Activated naive CD4-positive, alpha-beta T cell treated with Interleukin-2 at 50 U/mL for 16 hours (primary cell): ENCODE measurements around the gene DNASE1L3.

Experiments used
- DNase-seq: peaks from one replicate; pipeline ENCODE4 v3.0.0-alpha.2; 2020

DNASE1L3 gene

DNA sequence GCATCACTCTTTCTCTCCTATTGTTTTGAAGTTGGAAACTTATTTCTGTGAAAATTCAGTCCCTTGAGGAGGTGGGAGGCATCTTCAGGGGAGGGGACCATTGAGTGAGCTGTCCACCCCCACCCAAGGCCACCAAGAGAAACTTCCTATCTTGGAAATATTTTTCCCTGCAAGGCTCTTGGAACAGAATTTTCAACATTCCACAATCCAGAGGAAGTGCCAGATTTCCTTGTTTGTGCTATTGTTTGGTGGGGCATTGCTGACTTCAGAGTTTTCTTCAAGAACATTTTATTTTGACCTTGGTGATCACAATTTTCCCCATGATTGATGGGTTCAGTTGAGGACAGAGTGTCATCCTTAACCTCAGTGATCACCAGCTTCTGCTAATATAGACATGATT lies 12.0 kb downstream of the DNASE1L3 start:
- no peak for DNase-seq

DNA sequence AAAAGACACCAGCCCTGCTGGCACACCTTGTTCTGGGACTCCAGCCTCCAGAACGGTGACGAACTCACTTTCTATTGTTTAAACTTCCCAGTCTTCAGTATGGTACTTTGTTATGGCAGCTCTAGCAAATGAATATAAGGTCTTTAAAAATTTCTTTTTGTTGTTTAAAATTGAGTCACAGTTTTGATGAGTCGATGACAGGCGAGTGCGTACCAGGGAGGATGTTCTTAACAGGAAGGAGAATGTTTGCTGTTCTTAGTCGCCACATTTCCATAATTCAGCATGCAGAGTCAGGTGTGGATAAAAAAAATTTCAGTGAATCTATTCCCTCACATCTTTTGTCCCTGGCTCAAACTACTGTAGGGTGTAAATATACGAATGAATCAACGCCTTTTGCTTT lies 12.4 kb downstream of the DNASE1L3 start:
- DNase-seq: no peak

DNA sequence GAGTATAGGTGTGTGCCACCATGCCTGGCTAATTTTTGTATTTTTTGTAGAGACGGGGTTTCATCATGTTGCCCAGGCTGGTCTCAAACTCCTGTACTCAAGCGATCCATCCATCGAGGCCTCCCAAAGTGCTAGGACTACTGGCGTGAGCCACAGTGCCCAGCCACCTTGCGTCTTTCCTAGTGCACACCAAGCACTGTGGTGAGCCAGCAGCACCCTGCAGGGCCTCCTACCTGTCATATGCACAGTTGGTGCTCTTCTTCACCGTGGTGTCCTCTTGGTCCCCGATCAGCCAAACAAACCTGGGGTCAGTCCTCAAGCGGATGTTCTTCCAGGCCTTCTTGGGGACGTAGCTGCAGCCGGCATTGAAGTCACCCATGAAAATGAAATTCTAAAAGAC lies 13.2 kb downstream of the DNASE1L3 start:
- DNase-seq: no peak

DNA sequence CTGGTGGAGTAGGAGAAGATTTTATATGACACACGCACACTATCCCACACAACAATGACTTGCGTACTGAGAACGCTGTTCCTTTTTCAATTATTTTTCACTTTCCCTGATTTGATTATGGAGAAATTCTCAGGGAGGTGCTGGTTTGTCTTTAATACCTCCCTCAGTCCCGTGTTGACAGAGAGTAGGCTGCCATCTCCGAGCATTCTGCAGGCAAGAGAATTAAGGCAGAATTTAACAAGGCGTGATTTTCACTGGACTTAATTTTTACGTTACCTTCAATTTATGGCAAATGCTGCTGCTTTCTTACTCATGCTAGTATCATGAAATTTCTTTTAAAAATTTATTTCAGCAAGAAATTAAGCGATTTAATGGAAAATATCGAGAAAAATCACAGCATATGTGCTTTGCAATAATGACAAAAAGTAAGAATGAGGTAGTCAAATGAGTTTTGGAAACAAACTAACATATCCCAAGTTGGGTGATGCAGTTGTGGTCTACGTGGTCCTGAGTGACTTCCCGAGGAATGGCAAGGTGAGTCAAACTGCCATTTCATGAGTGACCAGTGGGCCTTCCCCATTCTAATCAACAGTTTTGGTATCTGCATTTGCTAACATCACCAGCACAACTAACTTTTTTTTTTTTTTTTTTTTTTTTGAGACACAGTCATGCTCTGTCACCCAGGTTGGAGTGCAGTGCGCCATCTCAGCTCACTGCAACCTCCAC lies 16.9 kb downstream of the DNASE1L3 start:
- DNase-seq: no peak

DNA sequence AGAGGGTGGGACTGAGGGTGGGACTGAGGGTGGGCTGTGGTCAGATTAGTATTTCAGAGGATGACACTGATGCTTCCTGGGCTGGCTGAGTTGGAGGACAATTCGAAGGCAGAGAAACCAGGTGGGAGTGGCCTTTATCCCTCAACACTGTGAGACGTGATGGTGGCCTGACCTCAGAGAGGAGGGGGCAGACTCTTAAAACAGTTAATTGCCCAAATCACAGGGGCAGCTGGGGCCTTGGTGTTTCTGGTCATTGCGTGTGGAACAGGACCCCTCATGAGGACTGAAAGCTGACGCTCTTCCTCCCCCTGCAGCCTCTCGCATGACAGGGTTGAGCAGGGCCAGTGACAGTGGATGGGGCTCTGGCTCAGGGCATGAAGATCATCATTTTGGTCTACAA lies 18.7 kb downstream of the DNASE1L3 start:
- no peak for DNase-seq

DNA sequence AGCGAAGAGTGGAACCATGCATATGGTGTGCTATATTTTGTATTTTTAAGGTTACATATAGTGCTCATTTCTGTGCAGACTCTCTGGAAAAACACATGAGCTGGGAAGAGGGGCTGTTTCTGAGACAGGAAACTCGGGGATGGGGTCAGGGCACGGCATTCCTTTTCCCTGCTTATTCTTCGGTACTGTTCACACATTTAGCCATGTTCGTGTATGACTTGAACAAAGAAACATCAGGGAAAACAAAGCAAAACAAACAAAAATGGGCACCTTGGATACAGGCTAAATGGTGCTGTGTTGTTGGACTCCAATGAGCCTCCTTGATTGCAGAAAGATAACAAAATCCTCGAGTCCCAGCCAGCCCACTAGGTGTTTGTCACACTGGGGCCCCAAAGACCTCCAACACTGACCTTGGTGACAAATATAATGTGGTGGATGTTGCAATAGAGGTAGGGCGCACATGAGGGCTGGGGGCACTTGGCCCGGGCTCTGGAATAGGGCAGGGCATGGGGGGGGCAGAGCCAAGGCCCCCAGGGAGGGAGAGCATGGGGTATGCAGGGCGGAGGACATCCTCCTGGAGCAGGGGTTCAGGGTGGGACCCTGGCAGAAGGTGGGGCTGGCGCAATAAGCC lies 19.3 kb downstream of the DNASE1L3 start:
- DNase-seq: no peak

DNA sequence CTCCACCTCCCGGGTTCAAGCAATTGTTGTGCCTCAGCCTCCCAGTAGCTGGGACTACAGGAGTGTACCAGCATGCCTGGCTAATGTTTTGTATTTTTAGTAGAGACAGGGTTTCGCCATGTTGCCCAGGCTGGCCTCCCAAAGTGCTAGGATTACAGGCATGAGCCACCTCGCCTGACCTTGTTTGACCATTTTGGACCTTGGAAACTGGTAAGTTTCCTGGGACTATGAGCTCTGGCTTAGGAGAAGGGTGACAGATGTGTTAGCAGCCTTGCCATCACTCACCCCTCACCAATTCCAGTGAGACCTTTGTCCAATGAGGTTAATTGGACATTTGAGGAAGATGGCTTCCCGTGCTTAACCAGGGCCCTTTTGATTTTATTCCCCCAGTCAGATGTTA lies 19.9 kb downstream of the DNASE1L3 start:
- no peak for DNase-seq

DNA sequence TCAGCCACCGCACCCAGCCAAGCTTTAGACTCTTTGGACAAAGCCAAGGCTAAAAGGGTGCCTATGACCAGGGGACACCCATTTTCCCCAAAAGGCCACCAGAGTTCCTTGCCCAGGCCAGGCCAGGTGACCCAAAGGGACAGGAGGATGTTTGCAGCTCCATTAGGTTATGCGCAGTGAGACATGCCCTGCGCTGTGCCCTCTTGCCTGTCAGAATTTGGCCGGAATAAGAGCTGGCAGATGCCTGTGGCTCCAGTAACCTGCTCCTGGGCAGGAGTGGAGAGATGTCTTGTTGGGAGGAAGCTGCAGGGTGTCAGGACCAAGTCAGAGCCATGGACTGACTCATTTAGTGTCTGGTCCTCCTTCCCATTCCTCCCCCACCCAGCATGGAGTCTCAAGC lies 20.5 kb downstream of the DNASE1L3 start:
- no peak for DNase-seq

DNA sequence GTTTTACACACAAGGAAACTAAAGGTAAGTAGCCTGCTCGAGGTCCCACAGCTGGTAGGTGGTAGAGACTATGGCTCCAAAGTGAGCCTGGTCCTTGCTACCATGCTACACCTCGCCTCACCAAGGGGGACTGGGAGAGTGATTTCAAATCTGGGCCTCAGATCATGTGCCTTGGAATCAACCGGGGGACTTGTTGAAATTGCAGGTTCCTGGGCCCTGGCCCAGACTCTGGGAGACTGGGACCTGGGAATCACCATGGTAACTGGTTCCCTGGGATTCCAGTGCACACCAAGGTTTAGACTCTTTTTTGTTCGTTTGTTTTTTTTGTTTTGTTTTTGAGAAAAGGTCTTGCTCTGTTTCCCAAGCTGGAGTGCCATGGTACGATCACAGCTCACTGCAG lies 21.1 kb downstream of the DNASE1L3 start:
- no peak for DNase-seq

DNA sequence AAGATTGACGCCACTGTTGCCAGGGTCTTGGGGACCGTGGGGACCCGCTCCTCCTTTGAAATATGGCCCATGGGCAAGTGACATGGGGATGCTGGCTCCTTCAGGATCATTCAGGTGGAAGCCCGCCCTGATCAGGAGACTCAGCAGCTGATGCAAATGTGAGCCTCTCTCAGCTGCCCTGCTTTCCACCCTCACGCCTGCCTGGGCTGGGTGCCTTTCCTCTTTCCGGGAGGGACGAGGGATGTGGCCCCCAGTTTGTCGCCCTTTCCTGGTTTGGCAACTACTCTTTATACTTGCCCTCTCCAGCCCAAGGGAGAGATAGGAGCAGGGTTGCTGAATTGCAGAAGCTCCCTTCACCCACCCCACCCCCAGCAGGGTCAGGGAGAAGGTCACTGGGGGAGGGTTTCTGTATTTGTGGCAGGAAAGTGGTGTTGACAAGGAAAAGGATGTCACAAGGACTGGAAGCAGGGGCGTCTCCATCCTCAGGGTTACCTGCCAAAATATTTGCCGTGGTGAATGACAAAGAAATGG lies 21.8 kb downstream of the DNASE1L3 start:
- DNase-seq: no peak

DNA sequence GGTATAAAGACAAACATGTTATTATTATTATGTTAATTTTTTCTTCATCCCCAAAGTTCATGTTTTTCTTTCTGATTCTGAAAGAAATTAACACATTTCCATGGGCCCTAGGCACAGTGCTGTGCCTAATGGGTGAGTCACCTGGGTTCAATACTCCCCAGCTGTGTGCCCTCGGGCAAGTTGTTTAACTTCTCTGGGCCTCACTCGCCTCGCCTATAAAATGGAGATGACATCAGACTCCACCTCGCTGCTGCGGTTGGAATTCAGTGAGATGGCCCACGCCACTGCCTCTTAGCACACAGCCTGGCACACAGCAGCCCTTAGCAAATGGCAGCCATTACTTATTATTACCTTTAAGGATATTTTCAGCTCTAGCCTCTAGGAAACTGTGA lies 22.6 kb downstream of the DNASE1L3 start:
- no peak for DNase-seq

DNA sequence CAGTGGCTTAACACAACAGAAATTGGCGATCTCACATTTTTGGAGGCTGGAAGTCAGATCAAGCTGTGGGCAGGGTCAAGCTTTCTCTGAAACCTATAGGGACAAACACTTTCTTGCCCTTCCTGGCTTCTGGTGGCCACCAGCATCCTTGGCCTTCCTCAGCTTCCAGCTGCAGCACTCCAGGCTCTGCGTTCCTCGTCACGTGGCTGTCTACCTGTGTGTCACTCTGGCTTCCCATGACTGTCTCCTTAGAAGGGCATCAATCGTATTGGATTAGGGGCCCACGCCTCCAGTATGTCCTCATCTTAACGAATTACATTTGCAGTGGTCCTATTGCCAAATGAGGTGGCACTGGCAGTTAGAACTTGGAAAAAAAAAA lies 25.8 kb downstream of the DNASE1L3 start:
- DNase-seq: no peak

DNA sequence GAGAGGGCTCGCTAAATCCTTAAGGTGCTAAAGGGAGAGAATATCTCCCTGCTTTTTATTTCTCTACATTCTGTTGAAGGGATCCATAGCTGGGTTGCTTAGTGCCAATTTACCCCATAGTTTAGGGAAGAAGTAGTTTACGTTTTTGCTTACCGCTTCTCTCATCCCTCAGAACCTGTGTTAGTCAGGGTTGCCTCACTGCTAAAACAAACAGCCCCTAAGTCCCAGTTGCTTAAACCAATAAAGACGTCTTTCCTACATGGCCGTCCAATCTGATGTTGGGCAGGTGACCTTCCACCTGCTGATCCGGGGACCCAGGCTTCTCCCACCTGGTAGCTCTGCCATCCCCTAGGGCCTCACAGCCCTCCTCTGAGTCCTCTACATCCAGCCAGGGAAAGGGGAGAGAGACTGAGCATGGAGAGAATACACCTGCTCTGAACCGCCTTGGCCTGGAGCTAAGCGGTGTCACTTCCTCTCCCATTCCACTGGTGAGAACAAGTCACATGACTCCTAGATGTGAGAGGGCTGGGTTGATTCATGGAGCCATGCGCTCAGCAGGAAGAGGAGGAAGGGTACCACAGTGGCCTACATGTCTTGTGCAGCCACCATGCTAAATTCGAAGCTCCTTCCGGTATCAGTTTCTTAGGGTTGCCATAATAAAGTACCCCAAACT lies 26.3 kb downstream of the DNASE1L3 start:
- no peak for DNase-seq

DNA sequence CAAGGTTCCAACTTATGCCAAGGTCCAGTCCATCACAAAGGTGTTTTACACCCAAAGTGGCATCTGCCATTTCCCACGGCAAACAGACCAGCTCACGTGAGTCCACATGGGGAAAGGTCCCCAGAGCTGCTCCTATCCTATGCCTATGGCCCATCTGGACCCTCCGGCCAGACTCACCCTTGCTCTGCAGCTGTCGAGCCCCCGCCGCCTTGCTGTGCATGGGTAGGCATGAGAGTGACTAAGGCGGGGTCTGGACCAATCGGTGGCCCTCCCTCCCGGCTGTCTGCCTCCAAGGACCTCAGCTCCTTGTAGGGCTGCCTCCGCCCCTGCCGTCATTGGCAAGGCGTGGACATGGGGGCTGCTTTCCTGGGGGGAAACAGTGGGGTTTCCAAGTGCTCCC lies 26.9 kb downstream of the DNASE1L3 start:
- DNase-seq: no peak

DNA sequence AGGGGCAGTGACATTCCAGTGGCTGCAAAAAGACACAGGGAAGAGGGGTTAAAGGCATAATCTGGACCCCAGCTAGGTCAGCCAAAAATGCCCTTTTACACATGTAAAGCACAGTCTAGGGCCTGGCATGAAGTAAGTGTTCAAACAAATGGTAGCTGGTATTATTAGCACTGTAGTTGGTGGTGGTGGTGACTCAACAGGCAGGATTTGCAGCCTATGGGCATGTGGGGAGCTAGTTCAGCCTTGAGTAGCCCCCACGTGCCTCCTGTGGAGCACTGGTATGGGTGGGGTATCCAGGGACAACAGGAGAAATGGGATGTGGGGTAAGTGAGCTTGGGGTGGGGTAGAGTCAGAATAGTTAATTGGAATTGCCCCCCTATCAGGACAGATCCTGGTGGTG lies 27.6 kb downstream of the DNASE1L3 start:
- no peak for DNase-seq

DNA sequence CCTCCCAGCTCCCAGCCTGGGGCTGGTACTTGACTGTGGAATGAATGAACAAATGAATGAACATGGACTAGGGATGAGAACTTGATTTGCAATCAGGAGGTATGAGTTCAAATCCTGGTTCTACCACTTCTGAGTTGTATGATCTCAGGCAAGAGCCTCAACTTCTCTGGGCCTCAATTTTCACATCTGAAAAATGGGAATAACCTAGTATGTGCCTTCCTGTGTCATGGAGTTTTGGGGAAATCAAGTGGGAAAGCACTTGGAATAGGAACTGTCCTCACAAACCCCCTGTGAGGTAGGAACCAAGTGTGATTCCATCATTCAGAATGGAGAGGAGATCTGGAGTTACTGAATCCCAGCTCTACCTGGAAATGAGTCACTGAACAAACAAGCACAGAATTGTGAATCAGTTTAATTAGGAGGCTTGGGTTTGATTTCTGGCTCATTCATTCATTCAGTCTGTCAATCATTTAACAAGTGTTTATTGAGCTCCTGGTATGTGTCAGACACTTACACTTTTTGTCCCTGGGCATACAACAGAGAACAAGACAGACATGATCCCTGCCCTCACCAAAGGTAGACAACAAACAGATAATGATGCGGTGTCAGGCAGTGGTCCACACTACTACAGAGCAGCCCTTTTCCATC lies 29.7 kb downstream of the DNASE1L3 start:
- no peak for DNase-seq

DNA sequence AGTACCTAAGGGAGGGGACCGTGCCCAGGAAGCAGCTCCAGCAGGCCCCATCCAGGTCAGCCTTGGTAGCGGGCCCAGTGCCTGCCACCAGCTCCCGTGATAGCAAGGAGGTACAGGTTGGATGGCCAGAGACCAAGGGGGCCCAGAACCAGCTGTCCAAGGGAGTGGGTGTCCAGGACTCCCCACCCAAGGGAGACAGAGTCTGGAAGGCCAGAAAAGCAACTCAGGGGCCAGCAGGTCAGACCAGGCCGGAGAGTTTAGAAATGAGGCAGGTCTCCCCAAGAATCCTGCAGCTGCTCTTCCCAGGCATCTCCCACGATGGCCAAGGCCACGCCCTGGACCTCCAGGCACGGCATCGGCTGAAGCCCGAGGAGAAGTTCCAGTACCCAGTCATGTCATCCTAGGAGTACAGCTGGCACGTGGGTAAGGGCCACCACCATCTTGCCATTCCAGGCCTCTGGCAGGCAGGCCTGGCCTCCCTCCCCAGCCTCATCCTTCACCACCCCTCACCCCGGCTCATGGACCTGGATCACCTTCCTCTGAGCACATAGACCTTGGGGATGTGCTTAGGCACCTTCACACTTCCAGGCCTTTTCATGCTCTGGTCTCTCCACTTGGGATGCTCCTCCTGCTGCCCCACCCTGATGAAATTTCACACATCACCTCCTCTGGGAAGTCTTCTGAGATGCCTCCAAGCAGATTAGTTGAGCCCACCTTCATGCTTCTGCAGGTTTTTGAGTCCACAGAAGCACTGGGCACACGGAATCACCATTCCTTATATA lies 30.5 kb downstream of the DNASE1L3 start:
- no peak for DNase-seq

DNA sequence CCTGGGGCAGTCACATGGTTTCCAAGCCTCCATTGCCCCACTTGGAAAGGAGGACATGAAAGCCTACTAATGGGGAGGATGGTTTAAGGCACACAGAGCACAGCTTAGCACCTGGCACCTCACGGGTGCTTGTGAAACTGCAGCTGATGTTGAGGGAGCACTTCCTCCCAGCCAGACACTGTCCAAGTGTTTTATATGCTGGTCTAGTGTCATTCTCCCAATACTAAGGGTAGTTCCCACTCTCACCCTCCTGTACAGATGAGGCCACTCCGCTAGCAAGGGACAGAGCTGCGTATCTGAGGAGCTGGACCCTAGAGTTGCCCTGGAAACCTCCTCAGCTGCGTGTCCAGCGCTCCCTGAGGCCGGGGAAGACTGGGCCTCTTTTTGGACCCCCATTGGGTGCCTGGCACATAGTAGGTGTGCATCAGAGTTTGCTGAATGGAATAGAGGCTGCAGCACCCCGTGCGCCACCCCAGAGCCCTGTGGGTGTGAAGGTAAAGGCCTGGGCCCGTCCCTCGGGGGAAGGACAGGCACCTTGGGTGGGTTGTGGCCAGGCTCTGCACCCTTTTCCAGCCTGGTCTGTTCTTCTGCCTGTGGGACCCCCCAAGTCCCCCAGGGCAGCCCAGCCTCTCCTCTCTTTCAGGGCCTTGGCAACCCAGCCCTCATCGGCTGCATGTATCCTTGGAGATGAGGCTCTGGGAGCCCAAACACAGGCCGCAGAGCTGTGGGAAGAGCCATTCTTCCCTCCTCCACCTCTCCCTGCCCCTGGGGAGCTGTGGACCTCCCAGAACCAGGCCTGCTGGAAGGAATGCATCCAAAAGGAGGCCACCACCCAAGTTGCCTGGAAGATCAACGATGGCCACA lies 31.3 kb downstream of the DNASE1L3 start:
- DNase-seq: no peak

DNA sequence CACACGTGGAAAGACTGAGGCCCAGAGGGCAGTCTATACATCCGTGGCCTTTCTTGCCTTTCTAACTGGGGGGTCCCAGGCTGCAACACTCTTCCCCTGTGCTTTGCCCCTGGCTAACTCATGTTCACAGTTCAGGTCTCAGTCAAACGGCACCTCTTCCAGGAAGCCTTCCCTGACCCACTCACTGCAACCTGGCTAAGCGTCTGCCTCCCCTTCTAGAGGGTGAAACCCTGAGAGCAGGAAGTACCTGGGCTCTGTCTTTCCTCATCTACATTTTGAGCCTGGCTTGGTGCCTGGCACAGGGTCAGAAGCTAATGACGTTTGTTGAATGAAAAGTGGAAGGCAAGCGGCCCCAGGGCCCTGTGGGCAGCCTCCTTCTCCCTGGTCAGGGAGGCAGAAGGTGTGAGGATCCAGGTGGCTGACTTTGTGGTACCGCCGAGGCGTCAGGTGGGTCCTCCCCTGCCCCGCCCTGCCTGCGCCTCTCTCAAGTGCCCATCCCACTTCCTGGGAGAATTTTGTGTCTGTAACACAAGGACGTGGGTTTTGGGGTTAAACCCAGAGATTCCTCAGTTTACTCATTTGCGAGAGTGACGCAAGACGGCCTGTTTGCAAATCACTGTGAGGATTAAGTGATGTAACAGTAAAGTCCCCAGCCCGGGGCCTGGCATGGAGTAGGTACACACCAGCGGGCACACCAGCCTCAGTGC lies 32.1 kb downstream of the DNASE1L3 start:
- no peak for DNase-seq

DNA sequence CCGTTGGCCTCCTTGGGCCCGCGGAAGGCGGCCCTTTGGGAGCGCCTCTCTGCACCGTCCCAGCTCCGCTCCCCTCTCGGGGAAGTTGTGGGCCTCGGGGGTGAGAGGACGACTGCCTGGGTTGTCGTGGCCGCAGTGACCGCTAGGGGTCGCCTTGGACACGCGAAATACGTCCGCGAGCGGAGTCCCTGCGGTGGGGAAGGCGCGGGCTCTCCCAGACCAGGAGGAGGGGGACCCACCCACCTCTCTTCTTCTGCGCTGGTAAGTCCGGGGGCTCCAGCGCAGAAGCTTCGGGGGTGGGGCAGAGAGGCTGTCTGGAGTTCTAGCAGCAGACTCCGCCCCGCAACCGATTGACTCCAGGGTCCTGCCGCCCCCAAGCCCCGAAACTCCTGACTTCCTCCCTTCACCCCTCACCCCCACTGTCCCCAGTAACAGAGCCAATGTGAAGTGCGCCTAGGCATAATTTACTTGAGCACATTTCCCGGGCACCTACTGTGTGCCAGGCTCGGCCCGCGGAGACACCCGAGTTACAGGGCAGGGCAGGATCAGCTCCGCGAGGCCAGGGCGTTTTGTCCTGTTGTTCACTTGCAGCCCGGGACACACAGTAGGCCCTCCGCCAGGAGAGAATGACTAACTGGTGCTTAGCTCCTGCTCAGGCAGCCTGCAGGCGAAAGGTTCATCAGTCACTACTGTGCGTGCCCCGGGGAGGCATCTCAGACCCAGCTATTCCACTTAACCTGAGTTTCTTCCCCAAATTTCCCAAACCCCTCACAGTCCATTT lies 32.8 kb downstream of the DNASE1L3 start:
- peak; percentile 89 for DNase-seq
